Parietal lobe (tissue), 2 donors: Measurements from ENCODE around the gene SPCS2. TPM values are rescaled to one million over a fixed set of nuclear protein-coding genes. Genes with fewer than 3 reads are reported as not detected.

Experiments
- small RNA-seq: library from RNA; depleted of rRNA; stranded (forward); fragments of <200 nt; gene quantifications from one replicate; pipeline ENCODE3, GENCODE V24; 2014; ENCODE audit warnings: low replicate concordance
- total RNA-seq: library from RNA; depleted of rRNA; stranded (reverse); fragments of >200 nt; gene quantifications from one replicate; pipeline ENCODE4 v1.2.3, GENCODE V29; 2014

The SPCS2 gene
- total RNA-seq, result 12.2 TPM

GRCh38 chr11:74948898-74949752 lies at the start of gene SPCS2, which contains the start of gene XRRA1:
Gene SPCS2, plus strand, starts transcription at chr11:74949266. Its CDS starts 20 bp downstream, at chr11:74949286.
Gene XRRA1, minus strand, starts transcription at chr11:74949091. Its CDS starts 8,213 bp downstream, at chr11:74940878.

GRCh38 chr11:74988541-74989259 lies 39.6 kb downstream of the SPCS2 start, which contains the start of gene NEU3:
Gene NEU3, plus strand, starts transcription at chr11:74988933. Its CDS starts 128 bp downstream, at chr11:74989061.

Small RNA genes within 50 kb of the gene (small RNA-seq; reads per million reads assigned to genes)
- not detected for gene RNU6-216P

Other genes starting within 250 kb of the SPCS2 start
- gene CHRDL2, start 217.8 kb upstream of the SPCS2 start, total RNA-seq, result not detected
- 49.1 TPM for gene RNF169, start 200.4 kb upstream of the SPCS2 start, total RNA-seq
- 14.4 TPM for gene XRRA1, start 175 bp upstream of the SPCS2 start, total RNA-seq
- 22.8 TPM for gene NEU3, start 39.7 kb downstream of the SPCS2 start, total RNA-seq
- gene OR2AT4, start 147.6 kb downstream of the SPCS2 start, total RNA-seq, result not detected
- 16.9 TPM for gene SLCO2B1, start 201.8 kb downstream of the SPCS2 start, total RNA-seq